Karpas-422 (cell line): ENCODE results near the gene HUNK. TPM values are rescaled to one million over a fixed set of nuclear protein-coding genes. Genes with fewer than 3 reads are reported as not detected.

Experiments
- DNase-seq: peaks from one replicate; pipeline ENCODE4 v3.0.0-alpha.2; 2015
- H2AFZ ChIP-seq: fragments of 200-600 bp; sonication (generic); 2 replicates; pipeline ENCODE4 v1.6.1; 2014; ENCODE audit warnings: antibody characterized with exemption, low read length, mixed read lengths
- H3K27ac ChIP-seq: fragments of 200-600 bp; sonication (generic); 2 replicates; pipeline ENCODE4 v1.5.1; 2014; ENCODE audit warnings: mild to moderate bottlenecking, low read length, moderate library complexity
- H3K27me3 ChIP-seq: fragments of 200-600 bp; sonication (generic); 2 replicates; pipeline ENCODE4 v1.6.1; 2014; ENCODE audit warnings: low read length, mixed read lengths
- H3K36me3 ChIP-seq: fragments of 200-600 bp; sonication (generic); 2 replicates; pipeline ENCODE4 v1.6.1; 2014; ENCODE audit warnings: low read length, mixed read lengths; ENCODE audit not compliant: insufficient read depth
- H3K4me1 ChIP-seq: fragments of 200-600 bp; sonication (generic); 2 replicates; pipeline ENCODE4 v1.6.1; 2014; ENCODE audit warnings: mild to moderate bottlenecking, low read length, mixed read lengths
- H3K4me2 ChIP-seq: fragments of 200-600 bp; sonication (generic); 2 replicates; pipeline ENCODE4 v1.6.1; 2014; ENCODE audit warnings: low read length, low read depth, mild to moderate bottlenecking; ENCODE audit not compliant: poor library complexity, severe bottlenecking
- H3K4me3 ChIP-seq: fragments of 200-600 bp; sonication (generic); 2 replicates; pipeline ENCODE4 v1.5.1; 2014; ENCODE audit warnings: mild to moderate bottlenecking, antibody characterized with exemption, low read length, mixed read lengths
- H3K79me2 ChIP-seq: fragments of 200-600 bp; sonication (generic); 2 replicates; pipeline ENCODE4 v1.6.1; 2014; ENCODE audit warnings: mild to moderate bottlenecking, low read length, mixed read lengths
- H3K9ac ChIP-seq: fragments of 200-600 bp; sonication (generic); 2 replicates; pipeline ENCODE4 v1.6.0; 2014; ENCODE audit warnings: low read length
- H3K9me2 ChIP-seq: fragments of 200-600 bp; sonication (generic), shearing (Covaris generic); replicated peaks from 2 replicates; pipeline ENCODE4 v1.6.0; 2014; ENCODE audit warnings: mild to moderate bottlenecking, low read length, moderate library complexity; ENCODE audit not compliant: insufficient read depth
- H3K9me3 ChIP-seq: fragments of 300-700, 200-600 bp; sonication (generic); 2 replicates; pipeline ENCODE4 v1.6.1; 2014; ENCODE audit warnings: low read length, mixed read lengths
- H4K20me1 ChIP-seq: fragments of 200-600 bp; sonication (generic); 2 replicates; pipeline ENCODE4 v1.6.1; 2014; ENCODE audit warnings: mild to moderate bottlenecking, antibody characterized with exemption, low read length, low read depth; ENCODE audit not compliant: insufficient read depth
- total RNA-seq: library from RNA; depleted of rRNA; stranded (reverse); fragments of >200 nt; shearing (Covaris generic); gene quantifications from 2 replicates; pipeline ENCODE4 v1.2.3, GENCODE V29; 2014; ENCODE audit warnings: low replicate concordance; rRNA removed

Gene HUNK
- not detected in 2 replicates for total RNA-seq

DNA sequence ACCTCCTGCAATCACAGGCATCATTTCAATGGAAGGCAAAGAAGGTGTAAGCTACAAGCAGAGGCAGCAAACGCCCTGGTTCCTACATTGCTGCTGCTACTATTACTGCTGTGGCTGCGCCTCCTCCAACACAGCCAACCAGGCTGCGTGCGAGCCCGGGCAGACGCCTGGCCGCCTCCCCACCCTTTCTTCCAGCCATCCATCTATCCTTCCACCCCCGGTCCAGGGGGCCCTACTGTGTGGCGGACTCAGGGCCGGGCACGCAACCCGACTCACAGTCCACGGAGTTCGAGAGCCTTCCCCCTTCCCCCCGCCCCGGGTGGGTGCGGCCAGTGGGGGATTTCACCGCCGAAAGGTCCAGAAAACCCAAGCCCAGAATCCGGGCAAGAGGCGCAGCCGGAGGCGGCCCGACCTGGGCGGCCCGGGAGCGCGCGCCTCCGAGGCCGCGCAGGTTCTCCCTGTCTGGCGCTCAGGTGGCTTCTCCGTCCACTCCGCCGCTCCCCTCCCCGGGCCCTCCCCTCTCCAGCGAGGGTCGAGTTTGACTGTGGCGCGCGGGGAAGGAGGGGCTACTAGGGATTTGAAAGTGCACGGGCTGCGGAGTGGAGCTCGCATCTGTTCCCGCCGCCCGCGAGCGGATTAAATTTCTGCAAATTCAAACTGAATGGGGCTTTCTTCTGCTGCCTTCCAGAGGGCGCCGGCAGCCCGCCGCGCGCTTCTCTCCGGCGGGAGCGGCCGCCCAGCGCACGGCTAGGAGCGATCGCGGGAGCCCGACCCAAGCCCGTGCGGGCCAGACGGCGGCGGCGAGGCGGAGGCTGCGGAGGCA, at the start of gene HUNK:
TSS of gene HUNK (plus strand) at position 569 of the 823 bp plus-strand sequence. CDS start 655 bp downstream, outside the sequence.
- no peaks in the 10 kb centered on the region for H3K9me3 ChIP-seq
- H3K4me1 ChIP-seq: no peaks in the 10 kb centered on the region
- H3K4me2 ChIP-seq: no peak within 1 kb of the TSS
- H2AFZ ChIP-seq: no peak within 1 kb of the TSS
- no peak within 1 kb of the TSS for H3K27ac ChIP-seq
- H3K79me2 ChIP-seq: no peaks in the 10 kb centered on the region
- H3K4me3 ChIP-seq: no peak within 1 kb of the TSS
- no peaks in the 10 kb centered on the region for H3K27me3 ChIP-seq
- H3K9me2 ChIP-seq: no peaks in the 10 kb centered on the region
- H4K20me1 ChIP-seq: no peaks in the 10 kb centered on the region
- H3K36me3 ChIP-seq: no peaks in the 10 kb centered on the region
- H3K9ac ChIP-seq: no peak within 1 kb of the TSS
- DNase-seq: no peak

GRCh38 chr21:31829736-31830472, 42.9 kb upstream of the HUNK start:
- Histone ChIP-seq H3K27me3 (no peaks in the 10 kb centered on the region), H3K9ac (no peak overlapping the region), H3K36me3 (no peaks in the 10 kb centered on the region), H3K9me2 (no peaks in the 10 kb centered on the region), H4K20me1 (no peaks in the 10 kb centered on the region), H3K4me1 (no peaks in the 10 kb centered on the region), H3K9me3 (no peaks in the 10 kb centered on the region), H3K79me2 (no peaks in the 10 kb centered on the region), H2AFZ (no peak overlapping the region), H3K4me3 (no peak overlapping the region), H3K4me2 (no peak overlapping the region), H3K27ac (no peak overlapping the region)
- no peak for DNase-seq

DNA sequence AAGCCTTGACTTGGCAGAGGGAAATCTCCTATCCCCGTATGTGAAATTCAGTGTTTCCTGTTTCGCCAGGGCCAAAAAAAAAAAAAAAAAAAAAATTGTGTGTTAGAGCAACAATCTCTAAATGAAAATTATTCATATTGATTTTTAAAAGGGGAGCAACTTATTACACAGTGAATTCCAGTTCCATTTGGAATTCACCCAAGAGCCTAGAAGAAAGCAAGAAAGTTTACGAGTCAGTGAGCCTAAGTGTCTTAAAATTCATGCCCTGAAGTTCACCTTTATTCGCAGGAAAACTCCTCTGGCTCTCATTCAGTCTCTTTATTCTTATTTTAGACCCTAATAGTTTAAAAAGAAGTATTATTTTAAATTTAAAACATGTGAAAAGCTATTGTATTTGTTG, 42.1 kb upstream of the HUNK start:
- no peaks in the 10 kb centered on the region for H3K79me2 ChIP-seq
- no peak overlapping the region for H3K27ac ChIP-seq
- H3K9me3 ChIP-seq: no peaks in the 10 kb centered on the region
- no peak overlapping the region for H3K4me3 ChIP-seq
- no peak overlapping the region for H3K4me2 ChIP-seq
- H3K36me3 ChIP-seq: no peaks in the 10 kb centered on the region
- no peaks in the 10 kb centered on the region for H3K27me3 ChIP-seq
- H4K20me1 ChIP-seq: no peaks in the 10 kb centered on the region
- no peak overlapping the region for H2AFZ ChIP-seq
- no peak for DNase-seq
- H3K9ac ChIP-seq: no peak overlapping the region
- H3K9me2 ChIP-seq: no peaks in the 10 kb centered on the region
- no peaks in the 10 kb centered on the region for H3K4me1 ChIP-seq

GRCh38 chr21:31837041-31837440, 35.8 kb upstream of the HUNK start:
- no peaks in the 10 kb centered on the region for H3K36me3 ChIP-seq
- H3K9ac ChIP-seq: no peak overlapping the region
- no peaks in the 10 kb centered on the region for H3K79me2 ChIP-seq
- no peaks in the 10 kb centered on the region for H4K20me1 ChIP-seq
- no peaks in the 10 kb centered on the region for H3K27me3 ChIP-seq
- H3K4me2 ChIP-seq: no peak overlapping the region
- peaks cover 21% of the 10 kb centered on the region for H3K4me1 ChIP-seq
- no peak overlapping the region for H3K27ac ChIP-seq
- DNase-seq: no peak
- H3K4me3 ChIP-seq: no peak overlapping the region
- H3K9me2 ChIP-seq: no peaks in the 10 kb centered on the region
- H3K9me3 ChIP-seq: no peaks in the 10 kb centered on the region
- no peak overlapping the region for H2AFZ ChIP-seq

DNA sequence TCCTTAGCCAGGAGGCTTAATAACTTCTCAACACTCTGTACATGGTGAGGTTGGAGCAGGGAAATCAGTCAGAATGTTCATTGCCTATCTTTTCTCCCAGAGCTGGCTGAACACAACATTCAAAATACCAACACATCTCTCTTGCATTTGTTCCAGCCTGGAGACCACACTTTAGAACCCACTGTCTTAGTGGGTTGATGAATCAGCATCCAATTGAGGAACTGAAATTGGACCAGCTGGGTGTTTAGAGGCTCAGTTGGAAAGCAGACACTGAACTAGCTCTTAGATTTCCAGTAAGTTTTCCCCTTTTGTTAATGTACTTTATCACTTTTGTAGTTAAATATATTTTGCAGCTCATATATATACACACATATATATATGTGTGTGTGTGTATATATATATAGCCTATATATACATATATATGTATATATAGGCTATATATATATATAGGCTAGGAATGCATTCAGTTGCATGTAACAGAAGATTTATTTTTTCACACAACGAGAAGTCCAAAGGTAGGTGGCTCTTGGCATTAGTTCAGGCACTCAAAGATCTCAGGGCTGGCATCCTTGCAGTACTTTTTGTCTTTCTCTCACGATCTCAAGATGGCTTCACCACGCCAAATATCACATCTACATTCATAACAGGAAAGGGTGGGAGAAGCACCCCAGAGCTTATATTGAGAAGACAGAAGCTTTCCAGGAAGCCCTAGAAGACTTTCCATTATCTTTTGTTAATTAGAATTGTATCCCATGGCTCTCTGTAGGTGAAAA, 35.0 kb upstream of the HUNK start:
- DNase-seq: peak; percentile 62
- Histone ChIP-seq H3K36me3 (no peaks in the 10 kb centered on the region), H3K79me2 (no peaks in the 10 kb centered on the region), H3K9me2 (no peaks in the 10 kb centered on the region), H3K4me2 (no peak overlapping the region), H3K27ac (no peak overlapping the region), H3K9ac (no peak overlapping the region), H4K20me1 (no peaks in the 10 kb centered on the region), H3K4me1 (peaks cover 21% of the 10 kb centered on the region), H3K4me3 (no peak overlapping the region), H3K27me3 (no peaks in the 10 kb centered on the region), H3K9me3 (no peaks in the 10 kb centered on the region), H2AFZ (no peak overlapping the region)

GRCh38 chr21:31838586-31839355, 34.0 kb upstream of the HUNK start:
- Histone ChIP-seq H3K27ac (no peak overlapping the region), H3K9me3 (no peaks in the 10 kb centered on the region), H2AFZ (no peak overlapping the region), H3K27me3 (no peaks in the 10 kb centered on the region), H3K4me1 (peaks cover 21% of the 10 kb centered on the region), H3K9me2 (no peaks in the 10 kb centered on the region), H3K4me2 (no peak overlapping the region), H3K36me3 (no peaks in the 10 kb centered on the region), H4K20me1 (no peaks in the 10 kb centered on the region), H3K4me3 (no peak overlapping the region), H3K9ac (no peak overlapping the region), H3K79me2 (no peaks in the 10 kb centered on the region)
- DNase-seq: no peak

DNA sequence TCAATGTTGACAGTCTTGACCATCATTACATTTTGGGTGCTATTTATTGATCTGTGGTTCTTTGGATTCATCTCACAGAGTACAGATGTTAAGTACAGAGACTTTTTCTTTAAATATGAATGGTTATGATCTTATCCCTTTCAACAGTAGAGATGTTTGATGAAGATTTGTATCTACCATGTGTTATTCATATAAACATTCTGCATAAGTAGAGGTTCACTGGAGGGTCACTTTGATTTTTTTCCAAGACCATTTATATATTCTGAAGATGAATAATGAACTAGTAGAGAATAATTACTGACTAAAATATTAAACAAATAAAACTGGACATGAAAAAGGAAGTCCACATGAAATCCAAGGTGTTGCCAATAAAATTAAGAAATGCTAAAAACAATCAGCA, 28.6 kb upstream of the HUNK start:
- peaks cover 3% of the 10 kb centered on the region for H3K4me1 ChIP-seq
- no peak overlapping the region for H3K4me3 ChIP-seq
- H3K79me2 ChIP-seq: no peaks in the 10 kb centered on the region
- no peaks in the 10 kb centered on the region for H3K9me3 ChIP-seq
- no peak for DNase-seq
- no peaks in the 10 kb centered on the region for H3K36me3 ChIP-seq
- no peaks in the 10 kb centered on the region for H4K20me1 ChIP-seq
- H3K27me3 ChIP-seq: no peaks in the 10 kb centered on the region
- H3K9me2 ChIP-seq: no peaks in the 10 kb centered on the region
- no peak overlapping the region for H3K9ac ChIP-seq
- no peak overlapping the region for H3K4me2 ChIP-seq
- H3K27ac ChIP-seq: no peak overlapping the region
- no peak overlapping the region for H2AFZ ChIP-seq
